ENCODE measurements around the gene KRT80. TPM values are rescaled to one million over a fixed set of nuclear protein-coding genes. Genes with fewer than 3 reads are reported as not detected.
A peak's percentile ranks its signal among the peaks of the same experiment; 100 is the strongest.

KRT80 gene
- total and polyA plus RNA-seq, 2 donors (not counting 3 experiments of a cell fraction or from before 2014, with no cell fraction given) = 13.6 to 23.7 TPM

DNA sequence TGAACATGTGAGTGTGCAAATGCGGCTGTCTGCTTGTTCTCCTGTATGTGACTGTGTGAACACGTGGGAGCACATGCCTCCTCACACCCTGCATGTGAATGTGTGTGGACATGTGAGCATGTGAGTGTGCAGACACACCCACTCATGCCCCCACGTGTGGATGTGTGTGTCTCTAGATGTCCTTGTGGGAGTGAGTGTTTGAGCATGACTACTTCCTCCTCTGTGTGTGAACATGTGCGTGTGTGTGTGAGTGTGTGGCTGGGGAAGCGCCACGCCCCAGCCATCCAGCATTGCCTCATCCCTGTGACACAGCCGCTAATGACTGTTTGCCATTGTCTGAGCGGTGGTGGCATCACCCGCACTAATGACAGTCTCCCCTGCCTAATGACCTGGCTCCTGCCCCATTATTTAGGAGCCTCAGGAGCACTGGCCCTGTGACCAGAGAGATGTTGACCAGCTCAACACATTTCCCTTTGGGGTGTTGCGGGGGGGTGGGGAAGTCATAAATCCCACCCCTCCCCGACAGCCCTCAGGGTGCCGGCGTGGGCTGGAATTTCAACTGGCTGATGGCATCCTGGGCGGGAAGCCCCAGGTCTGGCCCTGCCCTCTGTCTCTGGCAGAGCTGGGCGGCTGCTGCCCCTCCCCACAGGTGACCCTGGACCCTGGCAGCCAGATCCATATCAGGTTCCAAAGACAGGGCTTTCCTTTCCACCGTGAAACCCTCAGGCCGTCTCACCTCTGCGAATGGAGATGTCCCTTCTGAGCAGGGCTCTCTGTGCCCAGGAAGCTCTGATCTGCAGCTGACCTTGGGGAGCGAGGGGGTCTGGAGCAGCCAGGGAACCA lies 11.5 kb upstream of the KRT80 start:
- no peak for FAIRE-seq
- intact Hi-C loops (cut with micrococcal nuclease) (no loop called here), dilution Hi-C loops (cut with MboI; ENCODE audit: extremely low pct_ligation_motif_present, low sequenced_read_pairs) (no loop called here)
- H3K36me3 ChIP-seq (ENCODE audit: control insufficient read depth in 2 of 2, extremely low read depth in 1 of 2, insufficient read depth in 2 of 2, low read length in 2 of 2) = no peaks in the 10 kb centered on the region
- no peaks in the 10 kb centered on the region for H3K79me2 ChIP-seq (ENCODE audit: control insufficient read depth, insufficient read depth, low read length)
- no peaks in the 10 kb centered on the region for H3K9me3 ChIP-seq (replicated peaks; ENCODE audit: control insufficient read depth, insufficient read depth, low read length)
- H4K20me1 ChIP-seq (replicated peaks; ENCODE audit: control insufficient read depth, extremely low read depth, insufficient read depth, low read length) = no peaks in the 10 kb centered on the region
- no peaks in the 10 kb centered on the region for H3K9me1 ChIP-seq (replicated peaks; ENCODE audit: control insufficient read depth, extremely low read depth, insufficient read depth, low read length)
- H2AFZ ChIP-seq (ENCODE audit: low read depth, low read length) = no peak overlapping the region
- no TSS peak for BruUV-seq (replicated peaks)
- DNase-seq (ENCODE audit: low read depth, low spot score) = no peak
- TF ChIP-seq, protein P1, sequence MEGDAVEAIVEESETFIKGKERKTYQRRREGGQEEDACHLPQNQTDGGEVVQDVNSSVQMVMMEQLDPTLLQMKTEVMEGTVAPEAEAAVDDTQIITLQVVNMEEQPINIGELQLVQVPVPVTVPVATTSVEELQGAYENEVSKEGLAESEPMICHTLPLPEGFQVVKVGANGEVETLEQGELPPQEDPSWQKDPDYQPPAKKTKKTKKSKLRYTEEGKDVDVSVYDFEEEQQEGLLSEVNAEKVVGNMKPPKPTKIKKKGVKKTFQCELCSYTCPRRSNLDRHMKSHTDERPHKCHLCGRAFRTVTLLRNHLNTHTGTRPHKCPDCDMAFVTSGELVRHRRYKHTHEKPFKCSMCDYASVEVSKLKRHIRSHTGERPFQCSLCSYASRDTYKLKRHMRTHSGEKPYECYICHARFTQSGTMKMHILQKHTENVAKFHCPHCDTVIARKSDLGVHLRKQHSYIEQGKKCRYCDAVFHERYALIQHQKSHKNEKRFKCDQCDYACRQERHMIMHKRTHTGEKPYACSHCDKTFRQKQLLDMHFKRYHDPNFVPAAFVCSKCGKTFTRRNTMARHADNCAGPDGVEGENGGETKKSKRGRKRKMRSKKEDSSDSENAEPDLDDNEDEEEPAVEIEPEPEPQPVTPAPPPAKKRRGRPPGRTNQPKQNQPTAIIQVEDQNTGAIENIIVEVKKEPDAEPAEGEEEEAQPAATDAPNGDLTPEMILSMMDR (IDR thresholded peaks at IDR 0.05; ENCODE audit: extremely low read depth in 1 of 2, insufficient read depth in 1 of 2, low read depth in 1 of 2, low read length in 2 of 2) = no peak
- no peak for TF ChIP-seq JUN (IDR thresholded peaks at IDR 0.05; ENCODE audit: borderline replicate concordance, insufficient read depth, insufficient read length, low read depth)
- TF ChIP-seq MAX (IDR thresholded peaks at IDR 0.05; ENCODE audit: insufficient read depth, insufficient read length) = peak; percentile 27
- no peak overlapping the region for H3K4me3 ChIP-seq (replicated peaks in 1 of 3; ENCODE audit: insufficient read depth in 1 of 3, low read depth in 1 of 3, low read length in 3 of 3)
- peaks cover 16% of the 10 kb centered on the region for H3K4me1 ChIP-seq (ENCODE audit: control insufficient read depth, extremely low read depth, insufficient read depth, low read length)
- no peak overlapping the region for H3K27ac ChIP-seq (ENCODE audit: insufficient read depth, low read depth, low read length)
- H3K4me2 ChIP-seq (ENCODE audit: insufficient read depth, low read length) = no peak overlapping the region
- CTCF ChIA-PET = interaction anchor here (1.3 kb wide), 2 partner anchors 10 to 13 kb away, joined by 3 read pairs; no protein-coding TSS in a partner anchor
- POLR2A ChIA-PET = no interaction called here
- no peak overlapping the region for H3K9ac ChIP-seq (replicated peaks; ENCODE audit: extremely low read depth, insufficient read depth, low read length)
- H3K27me3 ChIP-seq (ENCODE audit: control insufficient read depth in 2 of 2, insufficient read depth in 2 of 2, low read length in 2 of 2) = no peaks in the 10 kb centered on the region

All from endothelial cell of umbilical vein (primary cell).